Brain microvascular endothelial cell (primary cell): Measurements from ENCODE around the gene TCEA3.

Experiments
- DNase-seq: peaks from one replicate; pipeline ENCODE4 v3.0.0-alpha.2; 2020
- H3K27ac ChIP-seq: fragments of 250-450 bp; sonication (Bioruptor Pico); 2 replicates; pipeline ENCODE4 v1.5.1; 2020; ENCODE audit warnings: mild to moderate bottlenecking, moderate library complexity
- H3K27me3 ChIP-seq: fragments of 250-450 bp; sonication (Bioruptor Pico); replicated peaks from 2 replicates; pipeline ENCODE4 v1.5.1; 2020; ENCODE audit warnings: mild to moderate bottlenecking
- H3K36me3 ChIP-seq: fragments of 250-450 bp; sonication (Bioruptor Pico); replicated peaks from 2 replicates; pipeline ENCODE4 v1.5.1; 2020; ENCODE audit warnings: mild to moderate bottlenecking
- H3K4me3 ChIP-seq: 2 replicates; pipeline ENCODE4 v1.5.1; 2011; ENCODE audit warnings: low read depth, mild to moderate bottlenecking, control low read depth, low read length, moderate library complexity
- CTCF ChIP-seq: IDR thresholded peaks from 2 replicates; pipeline ENCODE4 v1.5.1; 2011; ENCODE audit warnings: low read depth, mild to moderate bottlenecking, moderate library complexity, low read length, control low read depth, inconsistent platforms; ENCODE audit errors: missing control alignments
- in situ Hi-C: cut with HindIII; loops from 2 replicates; pipeline ENCODE4 v1.10.0; 2017; ENCODE audit warnings: low sequenced_read_pairs, low pct_ligation_motif_present

The TCEA3 gene

GRCh38 chr1:23343221-23344110, 81.1 kb downstream of the TCEA3 start:
- peak; percentile 73 for DNase-seq
- no peaks in the 10 kb centered on the region for H3K27me3 ChIP-seq
- H3K36me3 ChIP-seq: peaks cover 2% of the 10 kb centered on the region
- TF ChIP-seq CTCF: no peak
- in situ Hi-C loops: no loop called here
- H3K27ac ChIP-seq: peak overlapping the region; percentile 96
- peak overlapping the region; percentile 85 for H3K4me3 ChIP-seq

- no peaks in the 10 kb centered on the region for H3K27me3 ChIP-seq
- peak overlapping the region; percentile 85 for H3K4me3 ChIP-seq
- peak overlapping the region; percentile 96 for H3K27ac ChIP-seq
- DNase-seq: no peak
- no peak for TF ChIP-seq CTCF
- in situ Hi-C loops: no loop called here
- H3K36me3 ChIP-seq: peaks cover 12% of the 10 kb centered on the region
Measured at GRCh38 chr1:23341931-23342692, 82.4 kb downstream of the TCEA3 start.

GRCh38 chr1:23339632-23340031, 84.9 kb downstream of the TCEA3 start:
- Histone ChIP-seq H3K4me3 (no peak overlapping the region), H3K27ac (no peak overlapping the region), H3K36me3 (peaks cover 27% of the 10 kb centered on the region), H3K27me3 (no peaks in the 10 kb centered on the region)
- no peak for TF ChIP-seq CTCF
- no peak for DNase-seq
- in situ Hi-C loops: no loop called here

- no peak for DNase-seq
- TF ChIP-seq CTCF: no peak
- H3K36me3 ChIP-seq: peaks cover 41% of the 10 kb centered on the region
Measured at GRCh38 chr1:23337869-23338268, 86.7 kb downstream of the TCEA3 start.

GRCh38 chr1:23331713-23332112, 92.8 kb downstream of the TCEA3 start:
- peaks cover 71% of the 10 kb centered on the region for H3K36me3 ChIP-seq
- in situ Hi-C loops: no loop called here
- no peak for TF ChIP-seq CTCF
- H3K27ac ChIP-seq: no peak overlapping the region
- DNase-seq: no peak
- H3K4me3 ChIP-seq: no peak overlapping the region
- no peaks in the 10 kb centered on the region for H3K27me3 ChIP-seq

More at GRCh38 chr1:23337869-23338268, 86.7 kb downstream of the TCEA3 start:
- no peak overlapping the region for H3K4me3 ChIP-seq
- H3K27ac ChIP-seq: no peak overlapping the region
- no peaks in the 10 kb centered on the region for H3K27me3 ChIP-seq
- in situ Hi-C loops: no loop called here
